Activated naive CD8-positive, alpha-beta T cell (primary cell): ENCODE measurements around the gene VSIG10L2.
"Not testable (repeated sequence)": the region's sequence is repeated elsewhere in the genome, so short reads cannot be mapped to it uniquely, and the experiment has no call there.

Experiments
- H3K27ac Mint-ChIP-seq: one replicate; pipeline ENCODE4 v1.8.0; 2021; ENCODE audit warnings: mixed read lengths
- H3K27me3 Mint-ChIP-seq: one replicate; pipeline ENCODE4 v1.8.0; 2021; ENCODE audit warnings: mixed read lengths
- H3K36me3 Mint-ChIP-seq: one replicate; pipeline ENCODE4 v1.8.0; 2021; ENCODE audit warnings: mixed read lengths
- H3K4me1 Mint-ChIP-seq: one replicate; pipeline ENCODE4 v1.8.0; 2021; ENCODE audit warnings: low read depth, mixed read lengths
- H3K4me3 Mint-ChIP-seq: one replicate; pipeline ENCODE4 v1.8.0; 2021; ENCODE audit warnings: mild to moderate bottlenecking, mixed read lengths
- H3K9me3 Mint-ChIP-seq: one replicate; pipeline ENCODE4 v1.8.0; 2021; ENCODE audit warnings: low read depth, mixed read lengths

Gene VSIG10L2

GRCh38 chr11:125959511-125959910 lies 13.7 kb downstream of the VSIG10L2 start:
- Mint-ChIP-seq H3K27ac (no peak overlapping the region), H3K36me3 (peaks cover 14% of the 10 kb centered on the region), H3K4me1 (no peaks in the 10 kb centered on the region), H3K27me3 (no peaks in the 10 kb centered on the region), H3K4me3 (no peak overlapping the region), H3K9me3 (peaks cover 9% of the 10 kb centered on the region)

GRCh38 chr11:125959931-125960330 lies 14.1 kb downstream of the VSIG10L2 start:
- Mint-ChIP-seq H3K9me3 (peaks cover 9% of the 10 kb centered on the region), H3K27me3 (no peaks in the 10 kb centered on the region), H3K36me3 (peaks cover 16% of the 10 kb centered on the region), H3K4me1 (no peaks in the 10 kb centered on the region), H3K4me3 (no peak overlapping the region), H3K27ac (no peak overlapping the region)

GRCh38 chr11:125960771-125961170 lies 14.9 kb downstream of the VSIG10L2 start:
- H3K27ac Mint-ChIP-seq, result no peak overlapping the region
- H3K4me3 Mint-ChIP-seq, result no peak overlapping the region
- no peaks in the 10 kb centered on the region for H3K27me3 Mint-ChIP-seq
- no peaks in the 10 kb centered on the region for H3K4me1 Mint-ChIP-seq
- peaks cover 9% of the 10 kb centered on the region for H3K9me3 Mint-ChIP-seq
- peaks cover 17% of the 10 kb centered on the region for H3K36me3 Mint-ChIP-seq

GRCh38 chr11:125967515-125967914 lies 21.7 kb downstream of the VSIG10L2 start:
- H3K27ac Mint-ChIP-seq, result no peak overlapping the region
- H3K4me3 Mint-ChIP-seq, result no peak overlapping the region
- no peaks in the 10 kb centered on the region for H3K27me3 Mint-ChIP-seq
- H3K4me1 Mint-ChIP-seq, result no peaks in the 10 kb centered on the region
- peaks cover 14% of the 10 kb centered on the region for H3K36me3 Mint-ChIP-seq
- H3K9me3 Mint-ChIP-seq, result peaks cover 7% of the 10 kb centered on the region

GRCh38 chr11:125968354-125968753 lies 22.5 kb downstream of the VSIG10L2 start:
- Mint-ChIP-seq H3K27ac (no peak overlapping the region), H3K4me1 (no peaks in the 10 kb centered on the region), H3K4me3 (no peak overlapping the region), H3K36me3 (peaks cover 11% of the 10 kb centered on the region), H3K27me3 (no peaks in the 10 kb centered on the region), H3K9me3 (no peaks in the 10 kb centered on the region)

- Mint-ChIP-seq H3K27ac (no peak overlapping the region), H3K27me3 (no peaks in the 10 kb centered on the region), H3K36me3 (peaks cover 7% of the 10 kb centered on the region), H3K4me1 (no peaks in the 10 kb centered on the region), H3K9me3 (no peaks in the 10 kb centered on the region), H3K4me3 (no peak overlapping the region)
These were observed 25.8 kb downstream of the VSIG10L2 start for GRCh38 chr11:125971618-125972017.

GRCh38 chr11:125974284-125974683 lies 28.4 kb downstream of the VSIG10L2 start:
- H3K27me3 Mint-ChIP-seq, result no peaks in the 10 kb centered on the region
- H3K4me1 Mint-ChIP-seq, result no peaks in the 10 kb centered on the region
- peaks cover 7% of the 10 kb centered on the region for H3K36me3 Mint-ChIP-seq
- no peak overlapping the region for H3K4me3 Mint-ChIP-seq
- H3K27ac Mint-ChIP-seq, result no peak overlapping the region
- H3K9me3 Mint-ChIP-seq, result no peaks in the 10 kb centered on the region

GRCh38 chr11:125975634-125976033 lies 29.8 kb downstream of the VSIG10L2 start:
- H3K27me3 Mint-ChIP-seq, result no peaks in the 10 kb centered on the region
- no peak overlapping the region for H3K4me3 Mint-ChIP-seq
- peaks cover 5% of the 10 kb centered on the region for H3K36me3 Mint-ChIP-seq
- H3K9me3 Mint-ChIP-seq, result no peaks in the 10 kb centered on the region
- no peak overlapping the region for H3K27ac Mint-ChIP-seq
- H3K4me1 Mint-ChIP-seq, result no peaks in the 10 kb centered on the region

GRCh38 chr11:125976156-125976555 lies 30.3 kb downstream of the VSIG10L2 start:
- Mint-ChIP-seq H3K4me1 (no peaks in the 10 kb centered on the region), H3K9me3 (no peaks in the 10 kb centered on the region), H3K36me3 (peaks cover 3% of the 10 kb centered on the region), H3K4me3 (no peak overlapping the region), H3K27ac (no peak overlapping the region), H3K27me3 (no peaks in the 10 kb centered on the region)

- H3K9me3 Mint-ChIP-seq, result no peaks in the 10 kb centered on the region
- H3K4me3 Mint-ChIP-seq, result no peak overlapping the region
- peaks cover 3% of the 10 kb centered on the region for H3K36me3 Mint-ChIP-seq
- no peak overlapping the region for H3K27ac Mint-ChIP-seq
- H3K4me1 Mint-ChIP-seq, result no peaks in the 10 kb centered on the region
- no peaks in the 10 kb centered on the region for H3K27me3 Mint-ChIP-seq
These were observed 31.5 kb downstream of the VSIG10L2 start for GRCh38 chr11:125977333-125977732.

GRCh38 chr11:125978181-125978716 lies 32.4 kb downstream of the VSIG10L2 start:
- Mint-ChIP-seq H3K27ac (no peak overlapping the region), H3K9me3 (no peaks in the 10 kb centered on the region), H3K4me3 (no peak overlapping the region), H3K27me3 (no peaks in the 10 kb centered on the region), H3K4me1 (no peaks in the 10 kb centered on the region), H3K36me3 (peaks cover 7% of the 10 kb centered on the region)

GRCh38 chr11:125978778-125979407 lies 33.0 kb downstream of the VSIG10L2 start:
- no peaks in the 10 kb centered on the region for H3K4me1 Mint-ChIP-seq
- H3K27ac Mint-ChIP-seq, result no peak overlapping the region
- H3K4me3 Mint-ChIP-seq, result no peak overlapping the region
- H3K27me3 Mint-ChIP-seq, result no peaks in the 10 kb centered on the region
- no peaks in the 10 kb centered on the region for H3K9me3 Mint-ChIP-seq
- peaks cover 11% of the 10 kb centered on the region for H3K36me3 Mint-ChIP-seq

GRCh38 chr11:125979511-125979910 lies 33.7 kb downstream of the VSIG10L2 start:
- no peaks in the 10 kb centered on the region for H3K27me3 Mint-ChIP-seq
- no peak overlapping the region for H3K27ac Mint-ChIP-seq
- H3K36me3 Mint-ChIP-seq, result peaks cover 11% of the 10 kb centered on the region
- H3K4me1 Mint-ChIP-seq, result no peaks in the 10 kb centered on the region
- H3K4me3 Mint-ChIP-seq, result no peak overlapping the region
- H3K9me3 Mint-ChIP-seq, result no peaks in the 10 kb centered on the region

GRCh38 chr11:125980436-125980835 lies 34.6 kb downstream of the VSIG10L2 start:
- peaks cover 9% of the 10 kb centered on the region for H3K36me3 Mint-ChIP-seq
- H3K27ac Mint-ChIP-seq, result no peak overlapping the region
- H3K9me3 Mint-ChIP-seq, result no peaks in the 10 kb centered on the region
- no peaks in the 10 kb centered on the region for H3K27me3 Mint-ChIP-seq
- no peak overlapping the region for H3K4me3 Mint-ChIP-seq
- no peaks in the 10 kb centered on the region for H3K4me1 Mint-ChIP-seq

GRCh38 chr11:125982348-125982730 lies 36.5 kb downstream of the VSIG10L2 start:
- no peaks in the 10 kb centered on the region for H3K4me1 Mint-ChIP-seq
- H3K27me3 Mint-ChIP-seq, result no peaks in the 10 kb centered on the region
- H3K36me3 Mint-ChIP-seq, result peaks cover 11% of the 10 kb centered on the region
- no peak overlapping the region for H3K27ac Mint-ChIP-seq
- no peak overlapping the region for H3K4me3 Mint-ChIP-seq
- no peaks in the 10 kb centered on the region for H3K9me3 Mint-ChIP-seq

- H3K27ac Mint-ChIP-seq, H3K4me3 Mint-ChIP-seq, H3K27me3 Mint-ChIP-seq, H3K4me1 Mint-ChIP-seq, H3K9me3 Mint-ChIP-seq: not testable (repeated sequence)
- H3K36me3 Mint-ChIP-seq, result peaks cover 11% of the 10 kb centered on the region
These were observed 40.1 kb downstream of the VSIG10L2 start for GRCh38 chr11:125985956-125986355.
